ENCODE data around the gene CCDC15. TPM values are rescaled to one million over a fixed set of nuclear protein-coding genes. Genes with fewer than 3 reads are reported as not detected.
"Not testable (repeated sequence)": the region's sequence is repeated elsewhere in the genome, so short reads cannot be mapped to it uniquely, and the experiment has no call there.

Gene CCDC15
- total RNA-seq, 1 donor from 2014 or later = 4.0 TPM

- no peak for DNase-seq (ENCODE audit: low spot score, unreplicated experiment)
- Mint-ChIP-seq H3K27me3 (peaks cover 13% of the 10 kb centered on the region), H3K36me3 (ENCODE audit: insufficient read depth) (peaks cover 1% of the 10 kb centered on the region), H3K4me3 (ENCODE audit: low read depth) (no peak overlapping the region), H3K9me3 (ENCODE audit: low read depth) (no peaks in the 10 kb centered on the region), H3K27ac (no peak overlapping the region), H3K4me1 (ENCODE audit: low read depth) (no peaks in the 10 kb centered on the region)
- TF ChIP-seq CTCF (IDR thresholded peaks at IDR 0.05; ENCODE audit: unreplicated experiment) = no peak
Observed at GRCh38 chr11:125088123-125088522, 134.1 kb downstream of the CCDC15 start.

- H3K4me1 Mint-ChIP-seq (ENCODE audit: low read depth) = no peaks in the 10 kb centered on the region
- peaks cover 13% of the 10 kb centered on the region for H3K27me3 Mint-ChIP-seq
- H3K36me3 Mint-ChIP-seq (ENCODE audit: insufficient read depth) = peaks cover 1% of the 10 kb centered on the region
- no peaks in the 10 kb centered on the region for H3K9me3 Mint-ChIP-seq (ENCODE audit: low read depth)
- H3K4me3 Mint-ChIP-seq (ENCODE audit: low read depth) = no peak overlapping the region
- TF ChIP-seq CTCF (IDR thresholded peaks at IDR 0.05; ENCODE audit: unreplicated experiment) = no peak
- DNase-seq (ENCODE audit: low spot score, unreplicated experiment) = no peak
- no peak overlapping the region for H3K27ac Mint-ChIP-seq
Observed at GRCh38 chr11:125088576-125089455, 134.8 kb downstream of the CCDC15 start.

- H3K9me3 Mint-ChIP-seq (ENCODE audit: low read depth); H3K27ac Mint-ChIP-seq; H3K4me1 Mint-ChIP-seq (ENCODE audit: low read depth); H3K36me3 Mint-ChIP-seq (ENCODE audit: insufficient read depth); DNase-seq (ENCODE audit: low spot score, unreplicated experiment); H3K4me3 Mint-ChIP-seq (ENCODE audit: low read depth): not testable (repeated sequence)
- peaks cover 13% of the 10 kb centered on the region for H3K27me3 Mint-ChIP-seq
Observed at GRCh38 chr11:125089481-125089880, 135.5 kb downstream of the CCDC15 start.

- H3K4me3 Mint-ChIP-seq (ENCODE audit: low read depth); H3K9me3 Mint-ChIP-seq (ENCODE audit: low read depth); DNase-seq (ENCODE audit: low spot score, unreplicated experiment); H3K36me3 Mint-ChIP-seq (ENCODE audit: insufficient read depth); H3K27ac Mint-ChIP-seq; H3K4me1 Mint-ChIP-seq (ENCODE audit: low read depth): not testable (repeated sequence)
- H3K27me3 Mint-ChIP-seq = peaks cover 11% of the 10 kb centered on the region
Observed at GRCh38 chr11:125090151-125090550, 136.1 kb downstream of the CCDC15 start.

GRCh38 chr11:125090816-125091215, 136.8 kb downstream of the CCDC15 start:
- Mint-ChIP-seq H3K4me1 (ENCODE audit: low read depth) (no peaks in the 10 kb centered on the region), H3K27me3 (peaks cover 7% of the 10 kb centered on the region), H3K27ac (no peak overlapping the region), H3K4me3 (ENCODE audit: low read depth) (no peak overlapping the region), H3K36me3 (ENCODE audit: insufficient read depth) (peaks cover 1% of the 10 kb centered on the region), H3K9me3 (ENCODE audit: low read depth) (no peaks in the 10 kb centered on the region)
- no peak for TF ChIP-seq CTCF (IDR thresholded peaks at IDR 0.05; ENCODE audit: unreplicated experiment)
- DNase-seq (ENCODE audit: low spot score, unreplicated experiment) = no peak

Other genes with a start within 250 kb of the CCDC15 start
- 4.9 and 5.9 TPM in 2 replicates for gene NRGN, start 214.3 kb upstream of the CCDC15 start, total RNA-seq
- gene VSIG2, start 201.9 kb upstream of the CCDC15 start, total RNA-seq = 1.8 and 2.6 TPM in 2 replicates
- gene ESAM, start 191.9 kb upstream of the CCDC15 start, total RNA-seq = 1.4 and 1.6 TPM in 2 replicates
- 33.9 and 41.6 TPM in 2 replicates for gene MSANTD2, start 153.8 kb upstream of the CCDC15 start, total RNA-seq
- gene ROBO3, start 88.8 kb upstream of the CCDC15 start, total RNA-seq = 9.9 and 10.2 TPM in 2 replicates
- gene ROBO4, start 56.3 kb upstream of the CCDC15 start, total RNA-seq = not detected in 2 replicates
- not detected in 2 replicates for gene HEPN1, start 35.0 kb upstream of the CCDC15 start, total RNA-seq
- gene HEPACAM, start 18.2 kb upstream of the CCDC15 start, total RNA-seq = 0.07 and 0.13 TPM in 2 replicates
- gene SLC37A2, start 109.1 kb downstream of the CCDC15 start, total RNA-seq = 0.51 and 0.62 TPM in 2 replicates
- 16.9 and 18.1 TPM in 2 replicates for gene TMEM218, start 157.4 kb downstream of the CCDC15 start, total RNA-seq
- 32.8 and 39.9 TPM in 2 replicates for gene PKNOX2, start 210.5 kb downstream of the CCDC15 start, total RNA-seq